HG02623 (cell line): Measurements from ENCODE around the gene ACTR8.

Experiments
- ATAC-seq: cut with Tn5 transposase; IDR thresholded peaks from one replicate; pipeline ENCODE4 v1.9.1; 2021; ENCODE audit warnings: moderate library complexity; ENCODE audit not compliant: unreplicated experiment

The ACTR8 gene

DNA sequence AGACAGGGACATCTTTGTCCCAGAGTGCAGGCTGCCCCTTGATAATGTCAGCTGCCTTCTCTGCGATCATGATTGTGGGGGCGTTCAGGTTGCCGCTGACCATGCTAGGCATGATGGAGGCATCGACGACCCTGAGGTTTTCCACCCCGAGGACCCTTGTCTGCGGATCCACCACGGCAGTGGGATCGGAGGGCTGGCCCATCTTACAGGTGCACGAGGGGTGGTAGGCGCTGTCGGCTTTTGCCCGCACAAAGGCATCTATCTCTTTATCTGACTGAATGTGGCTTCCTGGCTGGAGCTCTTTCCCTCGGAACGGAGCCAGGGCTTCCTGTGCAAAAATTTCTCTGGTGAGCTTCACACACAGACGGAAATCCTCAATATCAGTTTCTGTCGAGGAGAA is 64.1 kb downstream of the ACTR8 start:
- ATAC-seq: no peak

DNA sequence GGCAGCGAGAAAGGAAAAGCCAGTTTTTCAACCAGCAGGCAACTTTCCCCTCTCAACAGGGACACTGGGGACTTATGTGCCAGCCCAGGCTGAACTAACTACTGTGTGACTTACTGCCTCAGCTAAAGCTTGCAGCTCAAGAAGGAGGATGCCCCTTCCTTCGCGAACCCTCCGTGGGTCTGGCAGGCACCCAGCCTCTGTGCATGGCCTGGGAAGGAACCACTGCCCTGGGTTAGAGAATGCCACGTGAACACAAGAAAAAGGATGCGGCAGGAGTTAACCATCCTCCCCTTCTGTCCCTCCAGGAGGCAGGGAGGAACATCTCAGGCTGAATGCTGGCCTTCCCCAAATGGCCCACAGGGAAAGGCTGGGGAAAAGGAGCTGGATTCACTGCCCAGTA is 64.7 kb downstream of the ACTR8 start:
- ATAC-seq: no peak
